ENCODE results near the gene COX6A1. TPM values are rescaled to one million over a fixed set of nuclear protein-coding genes. Genes with fewer than 3 reads are reported as not detected.

Gene COX6A1
- total RNA-seq, 1 experiment from 2014 or later: 464 TPM

- no peaks in the 10 kb centered on the region for H3K27me3 ChIP-seq (ENCODE audit: insufficient read depth, low read length)
- H3K9me2 ChIP-seq (ENCODE audit: insufficient read depth): no peaks in the 10 kb centered on the region
- BruUV-seq (replicated peaks): no TSS peak
- H3K27ac ChIP-seq (ENCODE audit: low read depth, low read length): no peak overlapping the region
- CTCF ChIA-PET: no interaction called here
- no peak overlapping the region for H3K4me3 ChIP-seq (replicated peaks in 1 of 2; ENCODE audit: low read depth in 1 of 2, low read length in 2 of 2)
- H3K4me2 ChIP-seq (ENCODE audit: low read length): no peak overlapping the region
- DNase-seq (ENCODE audit: low read depth, low spot score): no peak
- no peaks in the 10 kb centered on the region for H3K79me2 ChIP-seq (ENCODE audit: insufficient read depth, low read length)
- intact Hi-C loops (cut with micrococcal nuclease): no loop called here
- no peaks in the 10 kb centered on the region for H3K36me3 ChIP-seq (ENCODE audit: control insufficient read depth in 1 of 2, insufficient read depth in 2 of 2, low read length in 2 of 2)
- no peaks in the 10 kb centered on the region for H3K4me1 ChIP-seq (ENCODE audit: control insufficient read depth in 1 of 2, insufficient read depth in 2 of 2, low read length in 2 of 2)
- no peaks in the 10 kb centered on the region for H3K9me3 ChIP-seq (ENCODE audit: control insufficient read depth in 1 of 2, insufficient read depth in 1 of 2, low read depth in 1 of 2, low read length in 2 of 2)
- no peak overlapping the region for H2AFZ ChIP-seq (ENCODE audit: low read depth, low read length, poor library complexity, severe bottlenecking)
- H4K20me1 ChIP-seq (ENCODE audit: insufficient read depth): no peaks in the 10 kb centered on the region
- RAD21 ChIA-PET (ENCODE audit: low non-redundant PET in 1 of 2, low total read pairs in 2 of 2, uncharacterized antibody in 2 of 2, unreplicated experiment in 2 of 2): no interaction called here
- POLR2A ChIA-PET: no interaction called here
- H3K9ac ChIP-seq (ENCODE audit: low read length): no peak overlapping the region
- no peak for TF ChIP-seq ELF1 (IDR thresholded peaks at IDR 0.05; ENCODE audit: borderline replicate concordance, low read depth)
- no peak for TF ChIP-seq EZH2 (IDR thresholded peaks at IDR 0.05)
- no peak for TF ChIP-seq ZFX (IDR thresholded peaks at IDR 0.05)
- TF ChIP-seq CBX3 (IDR thresholded peaks at IDR 0.05; ENCODE audit: low read depth): no peak
- no peak for TF ChIP-seq EZH2phosphoT487 (IDR thresholded peaks at IDR 0.05; ENCODE audit: borderline replicate concordance)
- no peak for TF ChIP-seq POLR2A (IDR thresholded peaks at IDR 0.05; ENCODE audit: borderline replicate concordance, extremely low read depth, insufficient read depth, insufficient read length)
- no peak for TF ChIP-seq RAD21 (IDR thresholded peaks at IDR 0.05; ENCODE audit: low read depth)
- no peak for TF ChIP-seq FOSL1 (IDR thresholded peaks at IDR 0.05; ENCODE audit: low read depth)
- no peak for TF ChIP-seq POLR2AphosphoS5 (IDR thresholded peaks at IDR 0.05; ENCODE audit: low read depth, low read length)
- no peak for TF ChIP-seq REST (IDR thresholded peaks at IDR 0.05; ENCODE audit: low read depth)
- no peak for TF ChIP-seq SRF (IDR thresholded peaks at IDR 0.05; ENCODE audit: low read depth)
- no peak for TF ChIP-seq CEBPB (IDR thresholded peaks at IDR 0.05; ENCODE audit: low read depth)
- no peak for TF ChIP-seq ATF3 (IDR thresholded peaks at IDR 0.05)
- no peak for TF ChIP-seq SP1 (IDR thresholded peaks at IDR 0.05; ENCODE audit: low read depth)
- no peak for TF ChIP-seq CTCF (IDR thresholded peaks at IDR 0.05 in 2 of 3, conservative IDR thresholded peaks at IDR 0.05 in 1 of 3; ENCODE audit: borderline replicate concordance in 1 of 3, insufficient read depth in 1 of 3, low read depth in 2 of 3, low read length in 2 of 3)
- TF ChIP-seq SIN3A (IDR thresholded peaks at IDR 0.05; ENCODE audit: low read depth): no peak
- TF ChIP-seq ZNF274 (IDR thresholded peaks at IDR 0.05; ENCODE audit: low read depth, low read length): no peak
- no peak for TF ChIP-seq MAX (IDR thresholded peaks at IDR 0.05)
- no peak for ATAC-seq
These were observed 23.8 kb upstream of the COX6A1 start for GRCh38 chr12:120413901-120414695.

All from HCT116 (cell line).